Measurements from ENCODE around the gene EPB41. TPM values are rescaled to one million over a fixed set of nuclear protein-coding genes. Genes with fewer than 3 reads are reported as not detected.

EPB41 gene
- total and polyA plus RNA-seq, 9 of the 15 experiments (the other 6 are each of a cell fraction or from before 2014, with no cell fraction given): 3.7 to 213 (median 141) TPM

DNA sequence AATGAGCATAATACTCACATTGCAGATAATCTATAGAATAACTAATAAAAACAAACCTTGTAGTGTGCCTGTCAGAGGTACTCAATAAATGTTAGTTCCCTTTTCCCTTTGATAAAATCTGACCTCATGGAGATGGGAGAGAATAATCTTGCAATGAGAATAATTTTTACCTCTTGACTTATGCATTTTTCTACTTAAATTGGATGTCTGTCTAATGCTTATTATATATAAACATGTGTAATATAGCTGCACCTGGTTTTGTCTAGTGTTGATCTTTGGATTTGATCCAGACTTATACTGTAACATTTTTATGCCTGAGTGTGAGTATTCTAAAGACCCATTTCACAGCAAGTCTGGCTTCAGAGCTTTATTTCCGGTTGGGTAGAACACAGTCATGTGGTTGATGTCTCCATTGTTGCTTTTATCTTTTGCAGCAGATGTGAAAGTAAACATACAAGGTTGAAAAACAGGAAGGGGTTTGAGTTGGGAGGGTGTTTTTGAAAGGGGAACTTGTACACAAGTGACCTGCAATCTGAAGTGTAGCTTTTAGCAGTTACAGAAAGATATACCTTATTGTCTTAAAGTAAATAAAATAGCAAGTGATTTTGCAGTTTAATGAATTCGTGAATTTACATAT is 12.4 kb downstream of the EPB41 start (continued):
- TF ChIP-seq PBX2 (CRISPR knock-in tag; IDR thresholded peaks at IDR 0.05; ENCODE audit: low read depth): no peak
- TF ChIP-seq PBX2 (tag; conservative IDR thresholded peaks at IDR 0.05; ENCODE audit: low read depth): 0 out of 2 replicates have a peak, but pooled peaks have one; percentile 13
- TF ChIP-seq THRB (CRISPR knock-in tag; conservative IDR thresholded peaks at IDR 0.05): 0 out of 2 replicates have a peak, but pooled peaks have one; percentile 69
- no peak for TF ChIP-seq CAMTA2 (CRISPR knock-in tag; conservative IDR thresholded peaks at IDR 0.05)
- TF ChIP-seq CREB1 (IDR thresholded peaks at IDR 0.05): 0 out of 2 replicates have a peak, but pooled peaks have one; percentile 10
- TF ChIP-seq CREB1 (CRISPR knock-in tag; IDR thresholded peaks at IDR 0.05): no peak
- TF ChIP-seq NR2F6 (CRISPR knock-in tag; IDR thresholded peaks at IDR 0.05): no peak
- no peak for TF ChIP-seq ZFP30 (CRISPR knock-in tag; IDR thresholded peaks at IDR 0.05; ENCODE audit: borderline replicate concordance)
- TF ChIP-seq, protein P1, sequence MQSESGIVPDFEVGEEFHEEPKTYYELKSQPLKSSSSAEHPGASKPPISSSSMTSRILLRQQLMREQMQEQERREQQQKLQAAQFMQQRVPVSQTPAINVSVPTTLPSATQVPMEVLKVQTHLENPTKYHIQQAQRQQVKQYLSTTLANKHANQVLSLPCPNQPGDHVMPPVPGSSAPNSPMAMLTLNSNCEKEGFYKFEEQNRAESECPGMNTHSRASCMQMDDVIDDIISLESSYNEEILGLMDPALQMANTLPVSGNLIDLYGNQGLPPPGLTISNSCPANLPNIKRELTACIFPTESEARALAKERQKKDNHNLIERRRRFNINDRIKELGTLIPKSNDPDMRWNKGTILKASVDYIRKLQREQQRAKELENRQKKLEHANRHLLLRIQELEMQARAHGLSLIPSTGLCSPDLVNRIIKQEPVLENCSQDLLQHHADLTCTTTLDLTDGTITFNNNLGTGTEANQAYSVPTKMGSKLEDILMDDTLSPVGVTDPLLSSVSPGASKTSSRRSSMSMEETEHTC (IDR thresholded peaks at IDR 0.05): peak; percentile 96
- no peak for TF ChIP-seq HNRNPUL1 (IDR thresholded peaks at IDR 0.05; ENCODE audit: low read length)
- TF ChIP-seq ZNF134 (CRISPR knock-in tag; conservative IDR thresholded peaks at IDR 0.05): no peak
- peak; percentile 81 for TF ChIP-seq FOSL1 (tag; conservative IDR thresholded peaks at IDR 0.05)
- TF ChIP-seq TEAD4 (IDR thresholded peaks at IDR 0.05; ENCODE audit: low read length): peak; percentile 96
- no peak for TF ChIP-seq TEAD4 (CRISPR knock-in tag; IDR thresholded peaks at IDR 0.05; ENCODE audit: borderline replicate concordance)
- no peak for TF ChIP-seq HMGN3 (IDR thresholded peaks at IDR 0.05; ENCODE audit: borderline replicate concordance, extremely low read depth, insufficient read length, low read depth, low read length)
- TF ChIP-seq DACH1 (IDR thresholded peaks at IDR 0.05; ENCODE audit: partially characterized antibody): peak; percentile 20
- TF ChIP-seq, protein P2, sequence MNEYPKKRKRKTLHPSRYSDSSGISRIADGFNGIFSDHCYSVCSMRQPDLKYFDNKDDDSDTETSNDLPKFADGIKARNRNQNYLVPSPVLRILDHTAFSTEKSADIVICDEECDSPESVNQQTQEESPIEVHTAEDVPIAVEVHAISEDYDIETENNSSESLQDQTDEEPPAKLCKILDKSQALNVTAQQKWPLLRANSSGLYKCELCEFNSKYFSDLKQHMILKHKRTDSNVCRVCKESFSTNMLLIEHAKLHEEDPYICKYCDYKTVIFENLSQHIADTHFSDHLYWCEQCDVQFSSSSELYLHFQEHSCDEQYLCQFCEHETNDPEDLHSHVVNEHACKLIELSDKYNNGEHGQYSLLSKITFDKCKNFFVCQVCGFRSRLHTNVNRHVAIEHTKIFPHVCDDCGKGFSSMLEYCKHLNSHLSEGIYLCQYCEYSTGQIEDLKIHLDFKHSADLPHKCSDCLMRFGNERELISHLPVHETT (CRISPR knock-in tag; conservative IDR thresholded peaks at IDR 0.05 in 1 of 2, IDR thresholded peaks at IDR 0.05 in 1 of 2): peak in 1 of 2 experiments; percentile 90; a peak in 2 of 4 replicates
- TF ChIP-seq USF1 (CRISPR knock-in tag; IDR thresholded peaks at IDR 0.05): peak; percentile 68; the same call in 1 of the 2 replicates
- TF ChIP-seq, protein P3, sequence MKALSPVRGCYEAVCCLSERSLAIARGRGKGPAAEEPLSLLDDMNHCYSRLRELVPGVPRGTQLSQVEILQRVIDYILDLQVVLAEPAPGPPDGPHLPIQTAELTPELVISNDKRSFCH (CRISPR knock-in tag; IDR thresholded peaks at IDR 0.05): no peak
- TF ChIP-seq, protein P3 (tag; IDR thresholded peaks at IDR 0.05): no peak; the same call in 1 of the 2 replicates
